ENCODE results near the gene IL18BP.

The IL18BP gene

DNA sequence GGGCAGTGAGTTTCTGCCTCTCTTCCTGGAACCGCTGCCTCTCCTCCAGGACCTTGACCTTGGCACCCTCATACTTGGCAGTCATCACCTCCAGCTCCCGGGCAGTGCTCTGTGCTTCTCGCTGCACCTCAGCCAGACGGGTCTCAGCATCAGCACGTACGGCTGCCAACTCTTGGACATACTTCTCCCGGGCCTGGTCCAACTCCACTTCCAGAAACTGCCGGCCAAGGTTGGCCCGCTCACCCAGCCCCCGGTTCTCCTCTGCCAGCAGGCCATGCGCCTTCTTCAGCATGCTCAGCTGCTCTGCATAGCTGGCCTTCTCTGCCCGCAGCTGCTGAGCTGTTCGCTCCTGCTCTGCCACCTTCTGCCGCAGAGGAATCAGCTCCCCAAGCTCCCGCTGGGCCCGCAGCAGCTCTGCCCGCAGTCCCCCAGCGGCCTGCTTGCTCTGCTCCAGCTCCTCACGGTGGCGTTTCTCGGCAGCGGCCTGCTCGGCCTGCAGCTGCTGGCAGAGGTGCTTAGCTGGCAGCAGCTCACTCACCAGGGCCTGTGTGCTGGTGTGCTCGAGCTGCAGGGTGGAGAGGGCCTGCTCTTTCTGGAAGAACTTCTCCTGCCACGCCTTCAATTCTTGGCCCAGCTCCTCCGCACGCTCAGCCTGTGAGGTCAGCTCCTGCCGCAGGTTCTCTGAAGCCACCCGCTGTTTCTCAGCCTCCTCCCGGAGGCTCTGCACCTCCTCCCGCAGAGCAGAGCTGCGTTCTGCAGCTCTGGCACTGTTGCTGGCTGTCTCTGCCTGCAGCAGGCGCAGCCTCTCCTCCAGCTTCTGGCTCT, 14.4 kb downstream of the IL18BP start:
- no peak for DNase-seq (ENCODE audit: low read depth)

DNA sequence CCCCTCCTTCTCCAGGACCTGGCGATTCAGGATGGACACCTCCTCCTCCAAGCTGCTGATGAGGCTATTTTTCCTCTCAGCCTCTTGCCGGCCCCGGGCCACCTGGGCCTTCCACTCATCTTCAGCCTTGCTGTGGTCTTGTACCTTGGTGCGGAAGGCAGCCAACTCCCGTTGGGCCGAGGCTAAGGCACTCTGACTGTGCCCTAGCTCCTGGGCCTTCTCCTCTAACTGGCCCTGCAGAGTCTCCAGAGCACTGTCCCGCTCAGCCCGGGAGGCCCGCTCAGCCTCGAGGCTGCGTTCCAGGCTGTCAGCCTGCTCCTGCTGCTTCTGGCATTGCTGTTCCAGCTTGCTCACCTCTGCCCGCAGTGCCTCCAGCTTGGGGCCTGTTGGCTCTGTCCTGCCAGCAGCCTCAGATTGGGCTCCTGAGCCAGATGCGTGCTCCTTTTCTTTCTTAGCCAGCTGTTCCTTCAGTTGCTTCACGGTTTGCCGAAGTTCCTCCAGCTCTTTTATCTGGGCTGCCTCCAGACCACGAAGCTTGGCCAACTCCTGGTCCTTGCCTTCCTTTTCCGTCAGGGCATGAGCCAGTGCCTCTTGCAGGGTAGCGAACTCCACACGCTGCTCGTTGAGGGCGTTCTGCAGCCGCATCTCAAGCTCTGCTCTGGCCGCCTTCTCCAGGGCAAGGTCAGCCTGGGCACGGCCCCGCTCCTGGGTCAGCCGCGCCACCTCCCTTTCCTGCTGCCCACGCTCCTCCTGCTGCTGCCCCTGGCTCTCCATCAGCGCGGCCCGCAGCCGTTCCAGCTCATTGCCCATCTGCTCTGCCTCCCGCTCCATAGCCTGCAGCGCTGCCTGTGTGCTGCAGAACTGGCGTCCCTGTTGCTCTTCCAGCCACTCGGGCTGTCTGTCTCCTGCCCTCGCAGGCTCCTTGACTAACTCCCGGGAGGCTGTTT, 15.3 kb downstream of the IL18BP start:
- no peak for DNase-seq (ENCODE audit: low read depth)

DNA sequence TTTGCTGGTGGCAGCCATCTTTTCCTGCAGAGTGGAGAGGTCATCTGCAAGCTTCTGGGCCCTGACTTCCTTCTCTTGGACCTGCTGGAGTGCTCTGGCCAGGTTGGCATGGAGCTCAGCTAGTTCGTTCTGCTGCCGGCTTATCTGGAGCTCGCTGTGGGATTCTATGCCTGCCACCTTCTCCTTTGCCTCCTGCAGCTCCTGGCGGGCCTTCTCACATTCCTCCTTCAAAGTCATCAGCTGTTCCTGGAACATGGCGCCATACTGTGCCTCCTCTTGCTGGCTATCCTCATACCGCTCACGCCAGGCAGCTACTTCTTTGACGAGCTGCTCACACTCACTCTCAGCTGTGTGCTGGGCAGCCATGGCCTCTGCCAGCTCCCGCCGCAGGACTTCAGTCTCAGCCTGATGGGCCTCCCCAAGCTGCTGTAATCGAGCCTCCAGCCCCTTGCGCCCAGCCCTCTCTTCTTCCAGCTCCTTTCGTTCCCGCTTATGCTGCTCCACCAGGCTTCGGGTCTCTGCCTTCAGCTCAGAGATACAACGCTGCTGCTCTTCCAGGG, 16.1 kb downstream of the IL18BP start:
- DNase-seq (ENCODE audit: low read depth), result no peak

DNA sequence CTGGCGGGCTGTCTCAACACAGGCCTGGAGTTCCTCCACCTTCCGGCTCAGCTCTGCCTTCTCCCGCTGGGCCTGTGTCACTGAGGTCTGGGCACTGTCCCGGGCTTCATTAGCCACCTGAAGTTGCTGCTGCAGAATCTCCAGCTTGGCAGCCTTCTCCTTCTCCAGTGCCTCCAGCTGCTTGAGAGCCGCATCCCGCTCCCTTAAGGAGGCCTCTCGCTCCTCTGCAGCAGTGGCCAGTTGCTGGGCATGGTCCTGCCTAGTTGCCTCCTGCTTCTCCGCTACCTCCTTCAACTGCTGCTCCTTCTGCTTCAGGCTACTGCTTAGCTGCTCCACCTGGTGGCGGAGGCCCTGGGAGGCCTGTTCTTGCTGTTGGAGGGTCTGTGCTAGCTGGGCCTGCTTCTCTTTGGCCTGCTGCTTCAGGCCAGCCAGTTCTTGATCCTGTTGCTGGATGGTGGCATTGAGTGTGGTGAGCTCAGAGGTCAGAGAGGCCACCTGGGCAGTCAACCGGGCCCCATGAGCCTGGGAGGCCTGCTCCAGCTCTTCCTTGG, 16.9 kb downstream of the IL18BP start:
- DNase-seq (ENCODE audit: low read depth), result no peak

DNA sequence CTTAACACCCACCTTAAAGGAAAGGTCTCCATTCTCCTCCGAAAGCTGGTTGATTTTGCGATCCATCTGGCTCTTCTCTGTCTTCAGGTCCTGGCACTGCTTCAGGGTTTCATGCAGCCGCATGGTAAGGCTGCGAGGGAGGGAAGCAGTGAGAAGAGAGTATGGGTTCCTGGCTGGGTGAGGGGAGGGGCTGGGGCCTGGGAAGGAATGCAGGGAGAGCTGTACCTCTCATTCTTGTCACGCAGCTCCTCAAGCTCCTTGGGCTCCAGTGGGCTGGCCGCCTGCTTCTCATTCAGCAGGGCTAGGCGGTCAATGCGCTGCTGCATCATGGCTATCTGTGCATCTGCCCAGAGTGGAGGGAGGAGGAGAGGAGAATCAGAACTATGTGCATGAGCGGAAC, 19.5 kb downstream of the IL18BP start:
- no peak for DNase-seq (ENCODE audit: low read depth)

DNA sequence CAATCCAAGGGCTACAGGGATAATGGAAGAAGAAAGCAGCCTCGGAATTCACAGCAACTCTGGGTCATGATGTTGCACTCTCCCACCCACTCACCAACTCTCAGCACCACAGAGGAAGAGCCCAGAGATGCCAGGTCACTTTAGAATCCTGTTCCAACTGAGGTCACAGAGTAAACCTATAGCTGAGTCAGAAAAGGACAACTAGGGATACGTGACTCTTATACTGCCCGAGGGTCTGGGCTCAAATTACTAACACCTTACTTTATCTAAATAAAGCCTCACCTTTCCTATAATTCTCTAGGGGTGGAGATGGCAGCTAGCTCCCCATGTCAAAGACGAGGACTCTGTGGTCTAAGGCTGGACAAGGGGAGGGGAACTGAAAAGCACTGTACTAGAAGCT, 24.6 kb downstream of the IL18BP start:
- no peak for DNase-seq (ENCODE audit: low read depth)

DNA sequence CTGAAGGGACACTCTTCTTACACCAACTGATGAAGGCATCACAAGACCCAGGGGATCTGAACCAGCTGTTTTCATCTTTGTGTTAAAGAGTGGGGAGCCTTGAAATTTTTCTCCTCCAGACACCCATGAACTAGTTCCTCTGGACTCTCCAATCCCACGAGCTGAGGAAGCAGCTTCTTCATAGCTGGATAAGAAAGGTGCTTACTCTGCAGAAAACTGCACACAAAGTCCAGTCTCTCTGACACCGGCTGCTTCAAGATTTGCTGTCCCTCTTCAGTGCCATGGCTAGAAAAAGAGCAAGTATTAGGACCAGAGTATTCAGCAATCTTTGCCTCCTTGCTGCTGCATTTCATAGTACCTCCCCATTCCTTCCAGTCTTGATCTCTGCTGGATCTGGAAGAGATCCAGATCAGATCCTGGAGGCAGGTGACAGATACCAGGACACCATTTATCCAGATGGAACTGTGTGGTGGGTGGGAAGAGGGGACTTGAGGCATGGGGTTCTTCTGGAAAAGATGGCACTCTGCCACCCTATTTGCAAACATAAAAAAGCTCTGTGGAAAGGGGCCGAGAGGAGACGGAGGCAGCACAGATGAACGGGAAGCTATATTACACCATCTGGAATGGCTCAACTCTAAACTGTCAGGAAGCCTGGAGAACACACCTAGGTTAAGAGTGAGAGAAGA, 25.5 kb downstream of the IL18BP start:
- DNase-seq (ENCODE audit: low read depth), result no peak

DNA sequence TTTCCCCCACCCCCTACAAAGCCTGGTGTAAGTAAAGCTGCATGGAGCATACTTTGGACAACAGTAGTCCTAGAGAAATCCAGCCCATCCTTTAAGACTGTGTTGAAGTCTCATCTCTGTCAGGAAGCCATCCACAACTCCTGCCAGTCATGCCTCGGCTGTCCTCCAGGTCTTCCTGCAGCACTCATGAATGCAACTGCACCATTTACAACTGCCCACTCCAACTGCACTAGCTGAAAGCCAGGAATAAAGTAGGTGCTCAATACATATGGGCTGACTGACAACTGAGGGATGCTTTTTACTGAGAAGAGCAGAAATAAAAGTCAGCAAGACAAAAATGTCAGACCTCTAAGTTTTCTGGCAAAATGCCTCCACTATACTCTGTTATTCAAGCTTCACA, 27.4 kb downstream of the IL18BP start:
- no peak for DNase-seq (ENCODE audit: low read depth)

DNA sequence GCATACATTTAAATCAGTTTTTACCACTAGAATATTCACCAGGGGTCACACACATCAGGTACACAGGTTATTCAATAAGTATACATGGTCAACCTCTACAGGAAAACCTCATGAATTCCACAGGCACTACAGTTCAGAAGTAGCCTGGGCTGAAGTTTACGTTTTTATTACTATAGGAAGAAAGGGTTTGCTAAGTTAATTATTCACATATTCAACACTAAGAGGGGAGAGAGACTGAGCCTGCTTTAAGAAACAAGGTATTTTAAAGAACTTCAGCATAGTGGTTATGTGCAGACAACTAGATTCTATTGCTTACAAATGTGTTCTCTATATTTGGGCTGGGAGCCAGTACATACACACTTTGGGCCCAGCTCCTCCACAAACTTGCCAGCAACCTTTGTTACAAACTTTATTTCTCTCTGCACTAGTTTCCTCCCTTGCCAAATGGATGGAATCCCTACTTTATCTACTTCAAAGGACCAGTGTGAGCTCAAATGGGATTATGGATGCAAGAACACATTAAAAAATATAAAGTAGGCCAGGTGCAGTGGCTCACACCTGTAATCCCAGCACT, 31.9 kb downstream of the IL18BP start:
- DNase-seq (ENCODE audit: low read depth), result no peak

DNA sequence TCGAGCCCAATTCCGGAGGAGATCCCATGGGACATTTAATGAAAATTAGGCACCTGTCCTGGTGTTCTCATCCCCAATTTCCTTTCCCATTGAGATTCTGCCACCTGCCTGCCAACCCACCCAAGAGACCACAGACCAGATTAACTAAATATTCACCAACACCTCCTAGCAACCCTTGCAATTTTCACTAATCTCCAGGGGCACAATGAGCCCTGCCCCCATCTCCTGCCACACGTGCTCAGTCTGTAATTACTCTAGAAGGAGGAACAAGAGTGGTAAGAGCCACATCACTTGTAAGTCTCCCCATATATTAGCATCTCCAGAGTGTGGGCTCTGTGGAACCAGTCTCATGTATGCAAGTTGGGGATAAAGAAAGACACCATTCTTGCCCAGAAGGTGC, 38.0 kb downstream of the IL18BP start:
- no peak for DNase-seq (ENCODE audit: low read depth)

DNA sequence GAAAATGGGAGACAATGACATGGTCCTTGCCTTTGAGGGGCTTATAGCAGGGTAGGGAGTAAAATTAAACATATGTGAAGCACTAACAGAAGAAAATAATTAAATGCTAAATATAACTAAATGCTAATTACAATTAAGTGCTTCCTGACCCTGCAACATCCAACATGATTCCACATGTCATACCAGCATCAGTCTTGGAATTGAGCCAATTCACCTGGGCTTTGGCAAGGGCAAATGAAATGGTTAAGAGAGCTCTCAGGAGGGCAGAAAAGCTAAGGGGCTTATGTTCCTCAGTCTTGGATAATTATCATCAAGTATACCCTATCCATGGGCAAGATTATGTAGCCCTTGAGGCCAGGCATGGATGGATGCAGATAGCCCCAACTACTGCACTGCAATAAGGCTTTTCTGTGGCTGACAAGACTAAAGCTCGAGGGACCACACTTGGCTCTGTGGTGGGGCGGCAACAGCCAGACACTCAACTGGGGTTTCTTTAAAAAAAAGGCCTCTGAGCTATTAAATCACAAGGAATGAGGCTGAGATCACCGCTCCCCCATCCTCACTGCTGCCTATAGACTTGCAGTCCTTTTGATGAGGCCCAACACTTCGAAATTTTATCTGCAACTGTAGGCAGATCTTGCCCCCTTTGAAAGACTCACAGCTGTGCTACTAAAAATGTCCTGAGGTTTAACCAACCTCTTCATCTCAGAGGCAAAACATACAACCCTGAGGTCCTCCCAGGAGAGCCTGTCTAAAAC, 39.0 kb downstream of the IL18BP start:
- no peak for DNase-seq (ENCODE audit: low read depth)

DNA sequence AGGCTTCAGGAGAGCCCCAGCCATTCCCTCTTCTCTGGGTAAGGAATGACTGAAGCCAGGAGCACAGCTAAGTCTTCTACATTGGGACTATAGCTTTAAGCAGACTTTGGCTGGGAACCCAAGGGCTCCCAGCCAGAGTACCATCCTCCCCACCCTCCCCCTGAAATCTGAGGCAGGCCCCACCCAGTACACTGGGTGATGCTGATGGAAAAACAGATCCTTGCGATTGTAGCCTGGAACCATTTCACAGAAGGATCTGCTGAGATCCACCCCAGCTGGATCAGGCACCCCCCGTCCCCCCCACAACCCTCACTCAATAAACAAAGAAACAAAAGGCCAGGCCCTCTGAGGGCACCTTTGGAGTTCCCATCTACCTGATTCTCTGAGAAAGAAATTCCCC, 39.8 kb downstream of the IL18BP start:
- no peak for DNase-seq (ENCODE audit: low read depth)

DNA sequence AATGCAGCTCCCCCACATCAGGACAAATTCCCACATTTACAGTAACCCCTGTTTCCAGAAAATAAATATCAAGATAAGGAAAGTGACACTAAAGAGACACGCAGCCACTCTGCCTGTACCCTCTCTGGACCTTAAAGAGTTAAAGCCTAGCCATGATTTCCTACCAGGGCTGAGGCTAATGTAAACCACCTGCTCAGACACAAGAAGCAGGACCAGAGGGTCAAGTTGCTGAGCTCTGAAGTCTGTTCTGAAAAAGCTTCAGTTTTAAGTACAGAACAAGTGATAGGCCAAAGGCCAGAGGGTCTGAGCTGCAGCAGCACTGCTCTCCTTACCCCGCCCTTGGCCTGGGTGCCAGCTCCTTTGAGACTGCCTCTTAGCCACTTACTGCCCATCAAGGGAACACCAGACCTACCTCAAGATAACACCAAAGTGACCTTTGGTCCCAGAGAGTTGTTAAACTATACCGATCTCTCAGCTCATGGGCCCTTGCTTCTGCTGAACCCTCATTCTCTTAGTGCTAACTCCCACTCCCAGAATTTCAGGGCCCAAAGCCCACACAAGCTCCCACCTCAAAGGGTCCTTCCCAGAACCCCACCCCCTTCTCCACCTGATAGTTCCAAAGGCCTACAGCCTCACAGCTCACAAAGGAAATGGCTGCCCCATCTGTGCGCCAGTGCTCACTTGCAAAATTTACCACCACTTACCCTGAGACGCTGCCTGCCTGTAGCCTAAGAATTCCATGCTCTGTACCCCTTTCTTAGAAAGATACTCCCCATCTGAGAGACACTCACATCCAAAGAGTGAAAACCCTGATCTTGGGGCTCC, 40.5 kb downstream of the IL18BP start:
- no peak for DNase-seq (ENCODE audit: low read depth)

DNA sequence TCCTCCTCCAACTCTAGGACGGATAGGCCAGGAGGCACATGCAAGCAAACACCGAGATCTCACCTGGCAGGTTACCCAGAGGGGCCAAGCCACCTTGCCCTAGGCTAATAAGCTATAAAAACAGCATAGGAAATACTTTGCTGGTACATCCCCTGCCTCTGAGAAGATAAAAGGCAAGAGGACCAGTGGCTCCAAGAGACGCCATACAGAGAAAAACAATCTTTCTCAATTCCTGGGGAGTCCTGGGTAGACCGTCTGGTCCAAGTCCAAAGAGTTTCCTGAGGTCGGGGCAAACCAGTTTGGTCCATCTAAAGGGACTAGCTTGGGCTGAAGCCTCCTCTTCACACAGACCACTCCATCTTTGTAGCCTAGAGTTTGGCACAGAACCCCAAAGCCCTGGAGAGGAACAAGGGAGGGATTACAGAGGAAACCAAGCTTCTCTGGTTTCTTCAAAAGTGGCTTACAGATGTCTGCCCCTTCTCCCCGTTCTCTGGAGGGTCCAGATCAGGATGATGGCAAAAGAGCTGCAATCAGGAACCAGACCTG, 41.2 kb downstream of the IL18BP start:
- DNase-seq (ENCODE audit: low read depth), result no peak

DNA sequence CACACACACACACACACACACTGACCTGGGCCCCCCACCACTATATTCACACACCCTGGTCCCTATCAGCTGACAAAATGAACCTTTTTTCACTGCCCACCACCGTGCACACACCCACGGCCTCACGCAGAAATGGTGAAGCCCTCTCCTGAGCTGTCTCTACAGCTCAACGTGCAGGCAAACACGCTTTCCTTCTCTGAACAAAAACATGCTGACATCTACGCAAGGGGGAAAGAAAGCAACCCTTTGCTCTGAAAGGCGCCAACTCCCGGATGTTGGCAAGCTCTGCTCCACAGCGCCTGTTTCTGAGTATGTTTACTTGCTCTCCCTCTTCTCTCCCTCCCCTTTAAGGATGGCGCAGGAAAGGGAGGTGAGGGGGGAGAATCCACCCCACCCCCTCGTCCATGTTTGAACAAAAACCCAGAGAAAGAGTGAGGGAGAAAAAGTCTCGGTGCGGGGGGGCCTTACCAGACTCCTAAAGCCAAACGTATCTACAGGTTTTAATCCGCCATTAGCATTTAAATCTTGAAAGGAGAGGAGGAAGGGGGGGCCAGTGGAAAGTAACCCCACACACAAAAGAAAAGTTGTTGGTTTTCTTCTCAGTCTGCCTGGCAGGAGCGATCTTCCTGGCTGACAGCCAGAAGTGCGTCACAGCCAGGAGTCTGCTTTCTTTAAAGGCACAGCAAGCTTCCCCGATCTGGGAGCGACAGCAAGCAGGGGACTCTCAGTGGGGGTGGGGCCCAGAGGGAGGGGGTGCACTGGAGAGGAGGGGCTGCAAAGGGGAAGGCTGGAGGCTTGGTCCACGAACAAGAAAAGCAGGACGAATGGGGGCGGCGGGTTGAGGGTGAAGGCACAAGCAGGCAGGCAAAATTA, 42.0 kb downstream of the IL18BP start:
- DNase-seq (ENCODE audit: low read depth), result peak; percentile 41

DNA sequence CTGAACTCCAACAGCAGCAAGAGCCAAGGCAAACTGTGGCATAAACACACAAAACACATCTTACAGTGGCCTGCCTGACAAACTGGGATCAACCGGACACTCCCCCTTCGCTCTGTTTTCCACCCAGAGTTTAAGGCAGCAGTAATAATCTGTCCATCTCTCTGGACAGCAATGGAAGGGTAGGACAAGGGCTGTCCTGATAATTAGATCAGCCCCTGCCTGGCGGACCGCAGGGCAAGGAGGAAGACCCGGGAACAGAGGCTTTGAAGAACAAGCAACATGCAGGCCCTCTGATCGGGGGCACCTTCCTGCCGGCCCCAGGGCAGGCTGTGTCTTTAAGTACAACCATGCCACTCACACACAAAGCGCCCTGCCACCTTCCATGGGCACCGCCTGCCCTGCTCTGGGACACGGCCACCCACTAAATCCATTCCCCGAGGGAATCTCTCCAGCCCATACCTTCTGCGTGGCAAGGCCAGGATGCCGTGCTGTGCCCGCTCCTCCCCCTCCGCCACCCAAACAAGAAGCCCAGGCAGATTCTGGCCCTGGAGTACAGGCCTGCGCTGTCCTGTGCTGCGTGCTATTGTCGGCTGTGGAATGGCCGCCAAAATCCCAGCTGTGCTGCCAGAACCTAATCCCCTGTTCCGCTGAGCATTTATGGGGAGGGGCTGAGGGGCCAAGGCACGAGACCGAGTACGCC, 42.8 kb downstream of the IL18BP start:
- no peak for DNase-seq (ENCODE audit: low read depth)

DNA sequence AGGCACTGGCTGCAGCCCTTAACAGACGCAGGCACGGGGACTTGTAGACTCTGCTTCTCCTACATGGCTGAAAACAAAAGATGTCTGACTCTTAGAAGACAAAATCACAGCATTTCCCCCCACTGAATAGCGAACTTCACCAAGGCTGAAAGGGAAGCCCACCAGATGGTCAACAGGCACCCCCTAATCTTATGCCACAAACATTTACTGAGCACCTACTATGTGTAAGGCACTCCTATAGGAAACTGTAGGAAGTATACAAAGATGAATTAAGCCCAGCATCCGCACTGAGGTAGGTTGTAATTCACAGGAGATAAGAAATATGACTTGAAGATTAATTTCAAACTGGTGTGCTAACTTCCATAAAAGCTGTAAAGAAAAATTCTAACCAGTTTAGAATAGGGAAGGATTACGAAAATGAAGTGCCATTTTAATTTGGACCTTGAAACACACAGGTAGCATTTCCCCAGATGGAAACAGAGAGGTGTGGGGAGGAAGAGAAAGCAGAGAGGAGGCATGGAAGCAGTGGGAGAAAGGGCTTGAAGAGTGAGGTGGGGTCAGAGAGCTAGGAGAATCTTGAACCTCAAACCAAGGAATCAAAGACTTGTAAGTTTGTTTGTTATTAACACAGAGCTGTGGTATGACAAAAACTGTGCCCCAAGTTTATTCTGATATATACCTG, 43.5 kb downstream of the IL18BP start:
- DNase-seq (ENCODE audit: low read depth), result no peak

Data from stimulated activated CD8-positive, alpha-beta memory T cell treated with anti-CD3 and anti-CD28 coated beads, Interleukin-7, amount 100 ng/mL, for 24 hours (primary cell).